GM13977 (cell line): ENCODE results near the gene TPSB2.

Source experiments
- DNase-seq: peaks from one replicate; pipeline ENCODE4 v3.0.0; 2012; ENCODE audit warnings: low spot score
- CTCF ChIP-seq: IDR thresholded peaks from 2 replicates; pipeline ENCODE4 v1.5.1; 2012; ENCODE audit warnings: mild to moderate bottlenecking, control low read depth; ENCODE audit not compliant: insufficient read depth; ENCODE audit errors: extremely low read depth, missing control alignments
- in situ Hi-C: fragments of 300-500 bp; cut with MboI; formaldehyde crosslinking; loops from one replicate; pipeline ENCODE4 v1.12.0; 2022; ENCODE audit warnings: low sequenced_read_pairs, low pct_unique_long_range_greater_than_20kb, mixed read lengths, inconsistent platforms; ENCODE audit not compliant: unreplicated experiment

TPSB2 gene

DNA sequence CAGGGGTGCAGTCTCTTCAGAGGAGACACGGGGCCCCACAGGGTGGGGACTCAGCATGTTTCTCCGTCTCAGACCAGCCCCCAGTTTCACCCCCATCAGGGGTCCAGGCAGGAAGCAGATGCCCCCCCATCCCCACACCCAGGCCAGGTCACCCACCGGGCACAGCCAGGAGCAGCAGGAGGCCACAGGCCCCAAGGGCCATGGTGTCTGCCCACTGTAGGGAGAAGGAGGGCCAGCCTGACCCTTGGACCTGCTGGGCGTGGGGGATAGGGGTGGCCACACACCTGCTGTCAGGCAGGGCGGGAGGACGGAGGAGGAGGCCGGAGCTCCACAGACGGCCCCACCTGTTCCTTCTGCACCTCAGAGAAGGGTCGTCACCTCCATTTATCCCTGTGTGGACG lies 4.9 kb downstream of the TPSB2 start, which contains the start of gene TPSG1:
TSS of gene TPSG1 (minus strand) at position 218 of the 401 bp plus-strand sequence. CDS start at position 202, 16 bp downstream.
- DNase-seq: no peak
- TF ChIP-seq CTCF: no peak
- in situ Hi-C loops: no loop called here

- in situ Hi-C loops: no loop called here
- no peak for TF ChIP-seq CTCF
- no peak for DNase-seq
Observed at GRCh38 chr16:1224558-1224957, 5.4 kb downstream of the TPSB2 start.

- in situ Hi-C loops: no loop called here
- TF ChIP-seq CTCF: no peak
Observed at GRCh38 chr16:1223355-1224214, 6.4 kb downstream of the TPSB2 start.

GRCh38 chr16:1222553-1223354 lies 7.2 kb downstream of the TPSB2 start:
- no peak for DNase-seq
- in situ Hi-C loops: no loop called here
- TF ChIP-seq CTCF: no peak

More at GRCh38 chr16:1223355-1224214, 6.4 kb downstream of the TPSB2 start:
- no peak for DNase-seq

DNA sequence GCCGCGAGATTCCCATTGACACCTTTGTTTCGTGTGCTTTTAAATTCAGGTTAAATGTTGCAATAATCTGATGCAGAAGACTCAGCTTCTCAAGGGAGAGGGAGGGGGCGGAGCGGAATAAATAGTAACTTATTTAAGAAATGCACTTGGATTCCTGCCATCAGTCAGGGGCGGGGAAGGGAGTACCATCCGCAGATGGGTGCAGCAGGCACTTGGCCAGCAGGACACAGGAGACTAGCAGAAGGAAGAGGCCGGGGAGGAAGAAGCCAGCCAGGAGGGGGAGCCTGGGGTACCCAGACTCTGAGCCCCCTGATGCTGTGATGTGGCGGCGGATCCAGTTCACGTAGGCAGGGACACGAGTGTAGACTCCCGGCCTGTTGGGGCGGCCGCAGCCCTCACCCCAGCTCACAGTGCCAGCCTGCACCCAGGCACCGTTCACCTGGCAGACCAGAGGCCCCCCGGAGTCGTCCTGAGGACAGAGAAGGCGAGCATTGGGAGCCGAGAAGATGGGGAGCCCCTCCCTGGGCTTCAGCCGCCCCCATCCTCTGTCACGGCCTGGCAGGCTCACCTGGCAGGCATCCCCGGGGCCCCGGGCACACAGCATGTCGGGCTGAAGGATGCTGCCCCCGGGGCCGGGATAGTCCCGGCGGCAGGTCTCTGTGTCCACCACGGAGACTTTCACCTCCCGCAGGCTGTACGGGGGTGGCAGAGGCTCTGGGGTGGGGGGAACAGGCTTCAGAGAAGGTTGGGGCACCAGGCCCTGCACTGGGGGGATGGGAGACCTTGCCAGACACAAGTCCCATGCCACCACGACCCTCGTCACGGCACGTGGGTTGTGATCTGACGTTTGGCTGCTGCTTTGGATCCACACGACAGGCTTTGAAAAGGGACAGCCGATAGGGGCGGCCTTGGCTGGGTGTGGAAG lies 8.1 kb downstream of the TPSB2 start:
- TF ChIP-seq CTCF: no peak
- in situ Hi-C loops: no loop called here
- no peak for DNase-seq

- in situ Hi-C loops: no loop called here
- no peak for TF ChIP-seq CTCF
- DNase-seq: no peak
Observed at GRCh38 chr16:1220841-1221627, 8.9 kb downstream of the TPSB2 start.
